Keratinocyte (primary cell): ENCODE data around the gene PHACTR1. TPM values are rescaled to one million over a fixed set of nuclear protein-coding genes. Genes with fewer than 3 reads are reported as not detected.

ENCODE experiments used
- DNase-seq: peaks from one replicate; pipeline ENCODE4 v3.0.0-alpha.2; 2011; ENCODE audit warnings: low read depth, missing footprints, low spot score
- FAIRE-seq: peaks from 2 replicates; lab custom pipeline; 2011; peaks lifted over from hg19 to GRCh38; lab: Jason Lieb, UNC
- H2AFZ ChIP-seq: 2 replicates; pipeline ENCODE4 v1.6.0; 2012; ENCODE audit warnings: low read length, control low read depth, inconsistent platforms; ENCODE audit not compliant: control insufficient read depth
- H3K27ac ChIP-seq: 2 replicates; pipeline ENCODE4 v1.5.1; 2011; ENCODE audit warnings: low read length; ENCODE audit not compliant: control insufficient read depth, insufficient read depth
- H3K27me3 ChIP-seq: 3 replicates; pipeline ENCODE4 v1.6.0; 2011; ENCODE audit warnings: low read length; ENCODE audit not compliant: control insufficient read depth, insufficient read depth; ENCODE audit errors: extremely low read depth
- H3K36me3 ChIP-seq, 2 experiments: 2 replicates in 1 of 2; 3 replicates in 1 of 2; pipeline ENCODE4 v1.5.1; 2011; ENCODE audit warnings: low read length in 2 of 2, mild to moderate bottlenecking in 1 of 2; ENCODE audit not compliant: control insufficient read depth in 2 of 2, insufficient read depth in 2 of 2; ENCODE audit errors: extremely low read depth in 1 of 2
- H3K4me1 ChIP-seq: 3 replicates; pipeline ENCODE4 v1.5.1; 2011; ENCODE audit warnings: low read length; ENCODE audit not compliant: control insufficient read depth, insufficient read depth; ENCODE audit errors: extremely low read depth
- H3K4me2 ChIP-seq: 3 replicates; pipeline ENCODE4 v1.6.0; 2011; ENCODE audit warnings: low read depth, low read length; ENCODE audit not compliant: control insufficient read depth, insufficient read depth; ENCODE audit errors: extremely low read depth
- H3K4me3 ChIP-seq, 3 experiments: fragments of 200-600 bp in 1 of 3; sonication (generic) in 1 of 3; 2 replicates in 2 of 3; 3 replicates in 1 of 3; pipeline ENCODE4 v1.5.1; 2011 to 2016; ENCODE audit warnings: low read length in 3 of 3, mild to moderate bottlenecking in 3 of 3, control low read depth in 2 of 3, inconsistent platforms in 1 of 3, low read depth in 1 of 3, mixed read lengths in 1 of 3, mixed run types in 1 of 3, moderate library complexity in 1 of 3; ENCODE audit not compliant: control insufficient read depth in 2 of 3, insufficient read depth in 2 of 3; ENCODE audit errors: extremely low read depth in 1 of 3
- H3K79me2 ChIP-seq: 2 replicates; pipeline ENCODE4 v1.6.0; 2012; ENCODE audit warnings: low read length; ENCODE audit not compliant: control insufficient read depth, insufficient read depth
- H3K9ac ChIP-seq: 3 replicates; pipeline ENCODE4 v1.6.0; 2011; ENCODE audit warnings: low read length; ENCODE audit not compliant: control insufficient read depth, insufficient read depth; ENCODE audit errors: extremely low read depth
- H3K9me1 ChIP-seq: 3 replicates; pipeline ENCODE4 v1.6.0; 2011; ENCODE audit warnings: low read length; ENCODE audit not compliant: control insufficient read depth, insufficient read depth; ENCODE audit errors: extremely low read depth
- H3K9me3 ChIP-seq: 2 replicates; pipeline ENCODE4 v1.5.1; 2012; ENCODE audit warnings: low read depth, low read length; ENCODE audit not compliant: control insufficient read depth
- H4K20me1 ChIP-seq: 3 replicates; pipeline ENCODE4 v1.6.0; 2011; ENCODE audit warnings: low read length; ENCODE audit not compliant: control insufficient read depth, insufficient read depth; ENCODE audit errors: extremely low read depth
- EZH2 ChIP-seq: IDR thresholded peaks from one replicate; pipeline ENCODE4 v1.6.1; 2012; ENCODE audit warnings: inconsistent platforms, mild to moderate bottlenecking, low read length, moderate library complexity
- dilution Hi-C: fragments of 300-500 bp; cut with MboI; formaldehyde crosslinking; loops from one replicate; pipeline ENCODE4 v1.7.0; 2020; ENCODE audit warnings: low sequenced_read_pairs; ENCODE audit not compliant: extremely low pct_ligation_motif_present
- polyA plus RNA-seq, 5 experiments: library from polyadenylated mRNA; depleted of rRNA in 3 of 5; stranded (reverse) in 3 of 5; stranded (forward) in 1 of 5; unstranded in 1 of 5; fragments of >200 nt; gene quantifications; 1 replicate in 1 of 5; 2 replicates in 3 of 5; 3 replicates in 1 of 5; pipeline versions ENCODE4 v1.2.1 to v1.2.3, GENCODE V29; 2011 to 2012; ENCODE audit warnings: missing spikeins in 2 of 5, low read depth in 1 of 5, low replicate concordance in 1 of 5
- TF ChIP-seq, protein P1 (sequence below), 3 experiments: IDR thresholded peaks in 1 of 3; conservative IDR thresholded peaks in 1 of 3; optimal IDR thresholded peaks in 1 of 3; 2 replicates in 2 of 3; 3 replicates in 1 of 3; pipeline versions ENCODE3 to v1.5.1; 2011; ENCODE audit warnings: low read length in 3 of 3, mild to moderate bottlenecking in 3 of 3, moderate library complexity in 2 of 3, control low read depth in 1 of 3, inconsistent platforms in 1 of 3; ENCODE audit not compliant: insufficient read depth in 2 of 3; ENCODE audit errors: extremely low read depth in 1 of 3

PHACTR1 gene
- polyA plus RNA-seq, 1 donor (not counting 4 experiments of a cell fraction or from before 2014, with no cell fraction given): 0.22 TPM

- FAIRE-seq (no peak), DNase-seq (no peak)
- H3K27me3 ChIP-seq: no peaks in the 10 kb centered on the region
- H3K79me2 ChIP-seq: no peaks in the 10 kb centered on the region
- no peaks in the 10 kb centered on the region for H3K36me3 ChIP-seq
- no peaks in the 10 kb centered on the region for H3K4me1 ChIP-seq
- no peaks in the 10 kb centered on the region for H4K20me1 ChIP-seq
- H2AFZ ChIP-seq: no peak overlapping the region
- TF ChIP-seq, protein P1, sequence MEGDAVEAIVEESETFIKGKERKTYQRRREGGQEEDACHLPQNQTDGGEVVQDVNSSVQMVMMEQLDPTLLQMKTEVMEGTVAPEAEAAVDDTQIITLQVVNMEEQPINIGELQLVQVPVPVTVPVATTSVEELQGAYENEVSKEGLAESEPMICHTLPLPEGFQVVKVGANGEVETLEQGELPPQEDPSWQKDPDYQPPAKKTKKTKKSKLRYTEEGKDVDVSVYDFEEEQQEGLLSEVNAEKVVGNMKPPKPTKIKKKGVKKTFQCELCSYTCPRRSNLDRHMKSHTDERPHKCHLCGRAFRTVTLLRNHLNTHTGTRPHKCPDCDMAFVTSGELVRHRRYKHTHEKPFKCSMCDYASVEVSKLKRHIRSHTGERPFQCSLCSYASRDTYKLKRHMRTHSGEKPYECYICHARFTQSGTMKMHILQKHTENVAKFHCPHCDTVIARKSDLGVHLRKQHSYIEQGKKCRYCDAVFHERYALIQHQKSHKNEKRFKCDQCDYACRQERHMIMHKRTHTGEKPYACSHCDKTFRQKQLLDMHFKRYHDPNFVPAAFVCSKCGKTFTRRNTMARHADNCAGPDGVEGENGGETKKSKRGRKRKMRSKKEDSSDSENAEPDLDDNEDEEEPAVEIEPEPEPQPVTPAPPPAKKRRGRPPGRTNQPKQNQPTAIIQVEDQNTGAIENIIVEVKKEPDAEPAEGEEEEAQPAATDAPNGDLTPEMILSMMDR (optimal IDR thresholded peaks at IDR 0.05 in 1 of 3, IDR thresholded peaks at IDR 0.05 in 1 of 3, conservative IDR thresholded peaks at IDR 0.05 in 1 of 3; ENCODE audit: extremely low read depth in 1 of 3, insufficient read depth in 2 of 3, low read length in 3 of 3): no peak
- TF ChIP-seq EZH2: no peak
- H3K9me1 ChIP-seq: no peaks in the 10 kb centered on the region
- no peaks in the 10 kb centered on the region for H3K9me3 ChIP-seq
- no peak overlapping the region for H3K27ac ChIP-seq
- no peak overlapping the region for H3K4me2 ChIP-seq
- dilution Hi-C loops: no loop called here
- H3K4me3 ChIP-seq: no peak overlapping the region
- H3K9ac ChIP-seq: no peak overlapping the region
Observed at GRCh38 chr6:12941422-12941821, 224.9 kb downstream of the PHACTR1 start.

GRCh38 chr6:12943549-12943948, 227.0 kb downstream of the PHACTR1 start:
- dilution Hi-C loops: no loop called here
- H3K4me3 ChIP-seq: no peak overlapping the region
- H4K20me1 ChIP-seq: no peaks in the 10 kb centered on the region
- DNase-seq: no peak
- no peak overlapping the region for H3K27ac ChIP-seq
- no peaks in the 10 kb centered on the region for H3K4me1 ChIP-seq
- TF ChIP-seq, protein P1 (optimal IDR thresholded peaks at IDR 0.05 in 1 of 3, IDR thresholded peaks at IDR 0.05 in 1 of 3, conservative IDR thresholded peaks at IDR 0.05 in 1 of 3; ENCODE audit: extremely low read depth in 1 of 3, insufficient read depth in 2 of 3, low read length in 3 of 3): no peak
- H3K79me2 ChIP-seq: no peaks in the 10 kb centered on the region
- no peak overlapping the region for H3K4me2 ChIP-seq
- no peak for FAIRE-seq
- no peak overlapping the region for H3K9ac ChIP-seq
- no peaks in the 10 kb centered on the region for H3K27me3 ChIP-seq
- H3K9me3 ChIP-seq: no peaks in the 10 kb centered on the region
- no peak overlapping the region for H2AFZ ChIP-seq
- no peaks in the 10 kb centered on the region for H3K9me1 ChIP-seq
- no peaks in the 10 kb centered on the region for H3K36me3 ChIP-seq
